A673 (cell line): ENCODE results near the gene SLC45A3. TPM values are rescaled to one million over a fixed set of nuclear protein-coding genes. Genes with fewer than 3 reads are reported as not detected.

Experiments
- BruUV-seq: library from RNA; stranded (reverse); fragments of 400-500 nt; replicated peaks from 2 replicates; lab custom pipeline; 2021; lab: Mats Ljungman, UMichigan
- CTCF ChIA-PET: fragments of 300-600 bp; sonication (Branson Sonifier 250); formaldehyde crosslinking; loops from one replicate; lab custom pipeline; 2022; ENCODE audit warnings: antibody characterized with exemption; lab: Charles Lee
- POLR2A ChIA-PET: fragments of 300-600 bp; sonication (Branson Sonifier 250); formaldehyde crosslinking; loops from one replicate; lab custom pipeline; 2022; ENCODE audit warnings: antibody characterized with exemption; ENCODE audit not compliant: low non-redundant PET; lab: Charles Lee
- DNase-seq: peaks from one replicate; pipeline ENCODE4 v3.0.0-alpha.2; 2015; ENCODE audit warnings: low spot score
- H3K27ac ChIP-seq: fragments of 200-600 bp; sonication (generic); 2 replicates; pipeline ENCODE4 v1.5.1; 2016; ENCODE audit warnings: mixed run types, low read depth, mild to moderate bottlenecking, mixed read lengths, antibody characterized with exemption, low read length; ENCODE audit not compliant: poor library complexity, severe bottlenecking
- H3K27me3 ChIP-seq: fragments of 200-600 bp; sonication (generic); replicated peaks from 2 replicates; pipeline ENCODE4 v1.6.1; 2017; ENCODE audit warnings: mixed run types, low read depth, mild to moderate bottlenecking, mixed read lengths, antibody characterized with exemption, low read length; ENCODE audit not compliant: insufficient read depth, poor library complexity
- H3K36me3 ChIP-seq: fragments of 200-600 bp; sonication (generic); 2 replicates; pipeline ENCODE4 v1.6.1; 2016; ENCODE audit warnings: mixed run types, mild to moderate bottlenecking, mixed read lengths, antibody characterized with exemption, low read length; ENCODE audit not compliant: insufficient read depth, poor library complexity, severe bottlenecking
- H3K4me1 ChIP-seq: fragments of 200-600 bp; sonication (generic); 2 replicates; pipeline ENCODE4 v1.6.1; 2017; ENCODE audit warnings: mixed run types, mild to moderate bottlenecking, mixed read lengths, antibody characterized with exemption, low read length; ENCODE audit not compliant: insufficient read depth, poor library complexity, severe bottlenecking
- H3K4me3 ChIP-seq: fragments of 200-600 bp; sonication (generic); 2 replicates; pipeline ENCODE4 v1.5.1; 2016; ENCODE audit warnings: low read depth, mixed run types, mild to moderate bottlenecking, mixed read lengths, low read length; ENCODE audit not compliant: poor library complexity, severe bottlenecking
- H3K9me3 ChIP-seq: fragments of 200-600 bp; sonication (generic); 2 replicates; pipeline ENCODE4 v1.6.1; 2016; ENCODE audit warnings: mixed run types, low read depth, mild to moderate bottlenecking, mixed read lengths, antibody characterized with exemption, low read length; ENCODE audit not compliant: poor library complexity, severe bottlenecking
- EZH2 ChIP-seq: fragments of 200-600 bp; sonication (generic); IDR thresholded peaks from 2 replicates; pipeline ENCODE4 v1.6.1; 2017; ENCODE audit warnings: borderline replicate concordance, low read depth, mild to moderate bottlenecking, mixed read lengths, antibody characterized with exemption, low read length; ENCODE audit not compliant: poor library complexity, severe bottlenecking
- intact Hi-C: fragments of 100-400 bp; cut with micrococcal nuclease; formaldehyde crosslinking; loops from one replicate; pipeline ENCODE4 v1.10.0; 2022; ENCODE audit not compliant: unreplicated experiment
- total RNA-seq: library from RNA; stranded (reverse); gene quantifications from 2 replicates; pipeline ENCODE4 v1.2.3, GENCODE V29; 2021
- TF ChIP-seq, protein P1 (sequence below): fragments of 300-800, 200-600 bp; sonication (generic); conservative IDR thresholded peaks from 2 replicates; pipeline ENCODE4 v1.5.1; 2017; ENCODE audit warnings: low read depth, mild to moderate bottlenecking, antibody characterized with exemption, low read length, moderate library complexity, mixed read lengths

SLC45A3 gene
- total RNA-seq, 1 experiment from 2014 or later = 8.5 TPM

DNA sequence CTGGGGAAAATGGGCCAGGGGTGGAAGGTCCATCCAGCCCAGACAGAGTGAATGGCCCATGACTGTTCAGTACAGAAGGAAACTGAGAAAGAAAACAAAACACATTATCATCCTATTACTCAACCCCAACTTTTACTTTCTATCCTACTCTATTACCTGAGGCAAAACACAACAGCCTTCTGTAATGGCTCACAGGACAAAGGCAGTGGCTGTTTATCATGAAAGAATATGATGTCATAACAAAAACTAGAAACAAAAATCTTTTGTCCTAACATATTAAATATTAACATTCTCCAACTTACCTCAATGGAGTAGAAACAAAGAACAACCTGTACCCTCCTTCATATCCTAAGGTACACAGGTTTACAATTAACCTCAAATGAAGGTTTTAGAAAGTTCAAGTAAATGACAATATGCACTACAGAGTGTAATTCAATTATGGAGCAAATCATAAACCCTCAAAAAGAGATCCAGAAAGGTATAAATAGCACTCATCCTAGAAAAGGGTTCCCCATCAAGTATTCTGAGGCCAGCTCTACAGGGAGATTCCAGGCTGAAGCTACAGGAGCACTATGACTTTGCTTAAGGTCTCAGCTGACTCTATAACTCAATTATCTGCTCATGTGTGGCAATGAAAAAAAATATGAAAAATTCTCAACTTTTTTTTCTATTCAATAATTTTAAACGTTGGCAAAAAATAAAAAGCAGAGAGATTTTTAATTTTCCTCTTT, 63.6 kb downstream of the SLC45A3 start:
- CTCF ChIA-PET = no interaction called here

DNA sequence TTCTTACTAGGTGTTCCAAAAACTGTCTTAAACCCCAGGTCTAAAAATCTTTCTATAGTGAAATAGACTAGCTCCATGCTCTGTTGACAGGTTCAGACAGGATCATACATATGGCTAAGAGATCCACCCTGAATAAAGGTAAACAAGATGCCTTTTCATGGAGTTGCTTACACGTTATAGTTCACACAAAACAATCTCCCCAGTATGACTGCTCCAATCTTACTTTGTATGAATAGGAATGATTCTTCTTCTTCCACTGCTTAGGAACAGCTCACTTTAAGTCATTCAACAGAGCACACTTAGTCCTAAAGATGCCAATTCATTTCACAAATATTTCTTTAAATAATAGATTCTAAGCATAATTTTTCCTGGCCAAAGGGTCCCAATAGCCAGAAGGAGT, 64.5 kb downstream of the SLC45A3 start:
- Histone ChIP-seq H3K27ac (no peak overlapping the region), H3K4me1 (peaks cover 5% of the 10 kb centered on the region), H3K4me3 (no peak overlapping the region), H3K36me3 (peaks cover 59% of the 10 kb centered on the region), H3K27me3 (no peaks in the 10 kb centered on the region), H3K9me3 (no peaks in the 10 kb centered on the region)
- ChIA-PET CTCF (interaction anchor here (0.7 to 1.0 kb wide), 2 partner anchors 42 to 62 kb away, joined by 3 read pairs; no protein-coding TSS in a partner anchor), POLR2A (no interaction called here)
- intact Hi-C loops = no loop called here
- BruUV-seq = TSS peak; percentile 8
- DNase-seq = no peak
- TF ChIP-seq, protein P1, sequence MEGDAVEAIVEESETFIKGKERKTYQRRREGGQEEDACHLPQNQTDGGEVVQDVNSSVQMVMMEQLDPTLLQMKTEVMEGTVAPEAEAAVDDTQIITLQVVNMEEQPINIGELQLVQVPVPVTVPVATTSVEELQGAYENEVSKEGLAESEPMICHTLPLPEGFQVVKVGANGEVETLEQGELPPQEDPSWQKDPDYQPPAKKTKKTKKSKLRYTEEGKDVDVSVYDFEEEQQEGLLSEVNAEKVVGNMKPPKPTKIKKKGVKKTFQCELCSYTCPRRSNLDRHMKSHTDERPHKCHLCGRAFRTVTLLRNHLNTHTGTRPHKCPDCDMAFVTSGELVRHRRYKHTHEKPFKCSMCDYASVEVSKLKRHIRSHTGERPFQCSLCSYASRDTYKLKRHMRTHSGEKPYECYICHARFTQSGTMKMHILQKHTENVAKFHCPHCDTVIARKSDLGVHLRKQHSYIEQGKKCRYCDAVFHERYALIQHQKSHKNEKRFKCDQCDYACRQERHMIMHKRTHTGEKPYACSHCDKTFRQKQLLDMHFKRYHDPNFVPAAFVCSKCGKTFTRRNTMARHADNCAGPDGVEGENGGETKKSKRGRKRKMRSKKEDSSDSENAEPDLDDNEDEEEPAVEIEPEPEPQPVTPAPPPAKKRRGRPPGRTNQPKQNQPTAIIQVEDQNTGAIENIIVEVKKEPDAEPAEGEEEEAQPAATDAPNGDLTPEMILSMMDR = no peak
- TF ChIP-seq EZH2 = no peak

More for the DNA sequence above, 63.6 kb downstream of the SLC45A3 start:
- H3K4me1 ChIP-seq = no peaks in the 10 kb centered on the region
- H3K36me3 ChIP-seq = peaks cover 62% of the 10 kb centered on the region
- no peak for TF ChIP-seq EZH2
- TF ChIP-seq, protein P1 = no peak
- POLR2A ChIA-PET = no interaction called here
- DNase-seq = no peak
- no TSS peak for BruUV-seq
- H3K9me3 ChIP-seq = no peaks in the 10 kb centered on the region
- no peak overlapping the region for H3K4me3 ChIP-seq
- H3K27me3 ChIP-seq = no peaks in the 10 kb centered on the region
- H3K27ac ChIP-seq = no peak overlapping the region
- intact Hi-C loops = no loop called here

DNA sequence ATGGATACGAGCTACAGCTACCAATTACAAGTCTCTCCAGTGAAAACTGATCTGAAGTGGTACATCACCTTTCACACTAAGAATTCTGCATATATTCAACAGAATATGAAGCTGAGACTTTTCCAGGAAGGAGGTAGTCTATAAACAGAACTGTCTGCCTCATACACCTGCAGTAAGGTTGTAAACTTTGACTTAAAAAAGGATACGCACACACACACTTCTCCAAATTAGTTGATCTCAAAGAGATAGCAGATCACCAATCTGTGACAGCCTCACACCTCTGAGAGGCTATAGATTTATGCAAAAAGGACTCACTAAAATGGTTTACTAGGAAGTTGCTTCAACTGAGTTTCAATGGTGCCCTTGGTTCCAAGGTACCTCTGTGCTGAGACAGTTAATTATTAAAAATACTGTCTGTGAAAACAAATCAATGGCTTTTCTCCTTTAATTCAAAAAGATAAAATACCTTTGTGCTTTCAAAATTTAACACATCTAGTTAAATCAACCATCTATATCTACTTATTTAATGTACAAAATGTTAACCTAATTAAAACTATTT, 66.4 kb downstream of the SLC45A3 start:
- BruUV-seq = no TSS peak
- intact Hi-C loops = no loop called here
- CTCF ChIA-PET = no interaction called here
- peaks cover 41% of the 10 kb centered on the region for H3K36me3 ChIP-seq
- peaks cover 13% of the 10 kb centered on the region for H3K4me1 ChIP-seq
- POLR2A ChIA-PET = interaction anchor here (0.6 kb wide), 1 partner anchor 19 kb away, joined by 3 read pairs; no protein-coding TSS in a partner anchor
- H3K27ac ChIP-seq = no peak overlapping the region
- no peak overlapping the region for H3K4me3 ChIP-seq
- no peak for DNase-seq
- TF ChIP-seq EZH2 = no peak
- TF ChIP-seq, protein P1 = no peak
- H3K9me3 ChIP-seq = no peaks in the 10 kb centered on the region
- no peaks in the 10 kb centered on the region for H3K27me3 ChIP-seq
